CD14-positive monocyte (primary cell): ENCODE results near the gene ATXN1L. TPM values are rescaled to one million over a fixed set of nuclear protein-coding genes. Genes with fewer than 3 reads are reported as not detected.

Experiments
- DNase-seq, 3 donors: peaks; one replicate each; pipeline ENCODE4 v3.0.0-alpha.2; 2011 to 2022
- H2AFZ ChIP-seq: 2 replicates; pipeline ENCODE4 v1.6.0; 2012; ENCODE audit warnings: mild to moderate bottlenecking, low read depth, low read length, inconsistent platforms; ENCODE audit not compliant: insufficient read depth, poor library complexity, severe bottlenecking
- H3K27ac ChIP-seq, 2 donors: 1 replicate in 1 of 2; 2 replicates in 1 of 2; pipeline ENCODE4 v1.5.1; 2012 to 2013; ENCODE audit warnings: low read length in 2 of 2, control low read depth in 1 of 2, inconsistent platforms in 1 of 2, low read depth in 1 of 2, mild to moderate bottlenecking in 1 of 2
- H3K27me3 ChIP-seq, 2 donors: one replicate each; pipeline versions ENCODE4 v1.6.0 to v1.6.1; 2011 to 2013; ENCODE audit warnings: low read length in 2 of 2; ENCODE audit not compliant: control insufficient read depth in 2 of 2, insufficient read depth in 2 of 2
- H3K36me3 ChIP-seq, 2 donors: replicated peaks in 1 of 2; 1 replicate in 1 of 2; 2 replicates in 1 of 2; pipeline versions ENCODE4 v1.5.1 to v1.6.1; 2012 to 2013; ENCODE audit warnings: low read length in 2 of 2, control low read depth in 1 of 2, inconsistent platforms in 1 of 2, mild to moderate bottlenecking in 1 of 2; ENCODE audit not compliant: insufficient read depth in 2 of 2, control insufficient read depth in 1 of 2
- H3K4me1 ChIP-seq, 2 donors: 1 replicate in 1 of 2; 2 replicates in 1 of 2; pipeline versions ENCODE4 v1.5.1 to v1.6.1; 2012 to 2013; ENCODE audit warnings: low read length in 2 of 2, control low read depth in 1 of 2, inconsistent platforms in 1 of 2, mild to moderate bottlenecking in 1 of 2, moderate library complexity in 1 of 2; ENCODE audit not compliant: insufficient read depth in 2 of 2, control insufficient read depth in 1 of 2
- H3K4me2 ChIP-seq: replicated peaks from 2 replicates; pipeline ENCODE3; 2012; ENCODE audit warnings: low read length, moderate library complexity, mild to moderate bottlenecking; ENCODE audit not compliant: poor library complexity, severe bottlenecking; ENCODE audit errors: extremely low read depth
- H3K4me3 ChIP-seq, 3 experiments: fragments of 200-600 bp in 1 of 3; sonication (generic) in 1 of 3; replicated peaks in 1 of 3; 1 replicate in 2 of 3; 2 replicates in 1 of 3; pipeline ENCODE4 v1.5.1; 2011 to 2013; ENCODE audit warnings: low read length in 3 of 3, mild to moderate bottlenecking in 3 of 3, control low read depth in 2 of 3, low read depth in 2 of 3, inconsistent platforms in 1 of 3, moderate library complexity in 1 of 3
- H3K79me2 ChIP-seq: 2 replicates; pipeline ENCODE4 v1.6.0; 2012; ENCODE audit warnings: mild to moderate bottlenecking, control low read depth, inconsistent platforms, low read length, moderate library complexity; ENCODE audit not compliant: insufficient read depth
- H3K9ac ChIP-seq: 2 replicates; pipeline ENCODE4 v1.6.0; 2017; ENCODE audit warnings: low read length, mild to moderate bottlenecking; ENCODE audit not compliant: insufficient read depth, poor library complexity, severe bottlenecking
- H3K9me3 ChIP-seq, 2 donors: replicated peaks in 1 of 2; 1 replicate in 1 of 2; 2 replicates in 1 of 2; pipeline versions ENCODE4 v1.5.1 to v1.6.1; 2012 to 2013; ENCODE audit warnings: low read length in 2 of 2, control low read depth in 1 of 2; ENCODE audit not compliant: control insufficient read depth in 1 of 2, insufficient read depth in 1 of 2
- H4K20me1 ChIP-seq: 2 replicates; pipeline ENCODE4 v1.6.0; 2012; ENCODE audit warnings: mild to moderate bottlenecking, low read length, control low read depth, moderate library complexity; ENCODE audit not compliant: insufficient read depth
- H3K27ac Mint-ChIP-seq, 7 donors: one replicate each; pipeline ENCODE4 v1.8.0; 2020; ENCODE audit warnings: mild to moderate bottlenecking in 7 of 7, mixed read lengths in 7 of 7, moderate library complexity in 6 of 7, inconsistent platforms in 2 of 7
- H3K27me3 Mint-ChIP-seq, 3 donors: one replicate each; pipeline ENCODE4 v1.8.0; 2021 to 2022; ENCODE audit warnings: low read depth in 3 of 3, mild to moderate bottlenecking in 3 of 3, mixed read lengths in 3 of 3, moderate library complexity in 3 of 3, inconsistent platforms in 1 of 3
- H3K36me3 Mint-ChIP-seq, 2 donors: one replicate each; pipeline ENCODE4 v1.8.0; 2020; ENCODE audit warnings: mixed read lengths in 2 of 2, inconsistent platforms in 1 of 2, mild to moderate bottlenecking in 1 of 2
- H3K4me1 Mint-ChIP-seq: one replicate; pipeline ENCODE4 v1.8.0; 2020; ENCODE audit warnings: mild to moderate bottlenecking, mixed read lengths
- H3K4me3 Mint-ChIP-seq, 2 donors: one replicate each; pipeline ENCODE4 v1.8.0; 2020; ENCODE audit warnings: mild to moderate bottlenecking in 2 of 2, mixed read lengths in 2 of 2, moderate library complexity in 1 of 2
- H3K9me3 Mint-ChIP-seq, 7 donors: one replicate each; pipeline ENCODE4 v1.8.0; 2020 to 2022; ENCODE audit warnings: mixed read lengths in 7 of 7, mild to moderate bottlenecking in 6 of 7, moderate library complexity in 6 of 7, inconsistent platforms in 2 of 7
- CTCF ChIP-seq: fragments of 200-600 bp; IDR thresholded peaks from one replicate; pipeline ENCODE4 v1.8.0; 2022; ENCODE audit warnings: antibody characterized with exemption, mild to moderate bottlenecking
- WGBS: methylation state at CpG from one replicate; pipeline ENCODE4 v1.1.5; 2013; ENCODE audit warnings: missing lambda C conversion rate; ENCODE audit not compliant: insufficient coverage; 5-methylcytosine and 5-hydroxymethylcytosine counted together
- intact Hi-C, 2 donors: fragments of 100-400 bp; cut with micrococcal nuclease; formaldehyde crosslinking; loops; one replicate each; pipeline versions ENCODE4 v1.15.0 to v1.15.1; 2023
- polyA plus RNA-seq, 3 donors: library from polyadenylated mRNA; depleted of rRNA in 1 of 3; unstranded in 2 of 3; stranded (reverse) in 1 of 3; fragments of 300-500 nt in 2 of 3; fragments of >200 nt in 1 of 3; fragmentation: Illumina TruSeq in 2 of 3; gene quantifications; 1 replicate in 2 of 3; 2 replicates in 1 of 3; pipeline ENCODE4 v1.2.3, GENCODE V29; 2012 to 2021

Gene ATXN1L
- polyA plus RNA-seq, 3 donors: 6.7 to 27.9 (median 10.0) TPM

GRCh38 chr16:71796501-71797097, 49.2 kb upstream of the ATXN1L start:
- Histone ChIP-seq H3K27ac (no peak overlapping the region), H3K4me3 (no peak overlapping the region), H3K36me3 (peaks cover 20 to 42% of the 10 kb centered on the region in 2 donors), H3K79me2 (peaks cover 99% of the 10 kb centered on the region), H3K4me2 (no peak overlapping the region), H4K20me1 (peaks cover 94% of the 10 kb centered on the region), H3K27me3 (no peaks in the 10 kb centered on the region), H2AFZ (no peak overlapping the region), H3K9ac (no peak overlapping the region), H3K4me1 (peaks cover 5 to 9% of the 10 kb centered on the region in 2 donors), H3K9me3 (no peaks in the 10 kb centered on the region)
- H3K9me3 Mint-ChIP-seq: no peaks in the 10 kb centered on the region
- H3K27ac Mint-ChIP-seq: no peak overlapping the region
- TF ChIP-seq CTCF: no peak
- peaks cover 0 to 2% (median 0%) of the 10 kb centered on the region in 3 donors for H3K27me3 Mint-ChIP-seq
- peaks cover 21% of the 10 kb centered on the region for H3K4me1 Mint-ChIP-seq
- H3K36me3 Mint-ChIP-seq: peaks cover 26 to 69% of the 10 kb centered on the region in 2 donors
- DNase-seq: no peak
- no peak overlapping the region for H3K4me3 Mint-ChIP-seq
- no CpG with 5 or more reads among the region's 2 CpGs for WGBS
- intact Hi-C loops: no loop called here

GRCh38 chr16:71803305-71803690, 42.5 kb upstream of the ATXN1L start:
- no peak overlapping the region for H3K4me3 ChIP-seq
- H3K4me2 ChIP-seq: no peak overlapping the region
- H4K20me1 ChIP-seq: peaks cover 58% of the 10 kb centered on the region
- H3K4me1 Mint-ChIP-seq: peaks cover 22% of the 10 kb centered on the region
- H3K79me2 ChIP-seq: peaks cover 99% of the 10 kb centered on the region
- WGBS: no CpG with 5 or more reads among the region's 1 CpG
- no peak overlapping the region for H3K4me3 Mint-ChIP-seq
- intact Hi-C loops: loop anchor here in 1 of 2 donors (10.0 kb wide), 1 partner anchor 78 kb away; the partner anchor contains the start of gene PHLPP2
- H3K4me1 ChIP-seq: peaks cover 10 to 18% of the 10 kb centered on the region in 2 donors
- no peaks in the 10 kb centered on the region for H3K27me3 Mint-ChIP-seq
- H3K9me3 ChIP-seq: no peaks in the 10 kb centered on the region
- no peak for DNase-seq
- no peak overlapping the region for H3K27ac ChIP-seq
- peaks cover 11 to 44% of the 10 kb centered on the region in 2 donors for H3K36me3 ChIP-seq
- peak overlapping the region in 2 of 7 donors; percentile 13 to 50 for H3K27ac Mint-ChIP-seq
- TF ChIP-seq CTCF: no peak
- no peaks in the 10 kb centered on the region for H3K9me3 Mint-ChIP-seq
- H3K36me3 Mint-ChIP-seq: peaks cover 13 to 51% of the 10 kb centered on the region in 2 donors
- H3K9ac ChIP-seq: no peak overlapping the region
- H3K27me3 ChIP-seq: no peaks in the 10 kb centered on the region
- H2AFZ ChIP-seq: no peak overlapping the region
